HT1080 (cell line): ENCODE data around the gene VARS2. TPM values are rescaled to one million over a fixed set of nuclear protein-coding genes. Genes with fewer than 3 reads are reported as not detected.
"Not testable (repeated sequence)": the region's sequence is repeated elsewhere in the genome, so short reads cannot be mapped to it uniquely, and the experiment has no call there.

Experiments
- DNase-seq: peaks from one replicate; pipeline ENCODE4 v3.0.0-alpha.2; 2015; ENCODE audit warnings: low read depth
- polyA plus RNA-seq, 2 experiments: library from polyadenylated mRNA; depleted of rRNA; stranded (reverse); fragments of >200 nt; gene quantifications; 2 replicates each; pipeline ENCODE4 v1.2.3, GENCODE V29; 2015
- total RNA-seq: library from RNA; depleted of rRNA; stranded (reverse); fragments of >200 nt; shearing (Covaris generic); gene quantifications from 2 replicates; pipeline ENCODE4 v1.2.3, GENCODE V29; 2014; rRNA removed

The VARS2 gene
- 30.7 and 33.1 TPM in 2 replicates for total RNA-seq
- 18.1 and 19.5 TPM in 2 replicates for polyA plus RNA-seq (2015; cell fraction: cytosol; rRNA removed)
- polyA plus RNA-seq (2015; cell fraction: nucleus; rRNA removed): 71.8 and 79.2 TPM in 2 replicates

DNA sequence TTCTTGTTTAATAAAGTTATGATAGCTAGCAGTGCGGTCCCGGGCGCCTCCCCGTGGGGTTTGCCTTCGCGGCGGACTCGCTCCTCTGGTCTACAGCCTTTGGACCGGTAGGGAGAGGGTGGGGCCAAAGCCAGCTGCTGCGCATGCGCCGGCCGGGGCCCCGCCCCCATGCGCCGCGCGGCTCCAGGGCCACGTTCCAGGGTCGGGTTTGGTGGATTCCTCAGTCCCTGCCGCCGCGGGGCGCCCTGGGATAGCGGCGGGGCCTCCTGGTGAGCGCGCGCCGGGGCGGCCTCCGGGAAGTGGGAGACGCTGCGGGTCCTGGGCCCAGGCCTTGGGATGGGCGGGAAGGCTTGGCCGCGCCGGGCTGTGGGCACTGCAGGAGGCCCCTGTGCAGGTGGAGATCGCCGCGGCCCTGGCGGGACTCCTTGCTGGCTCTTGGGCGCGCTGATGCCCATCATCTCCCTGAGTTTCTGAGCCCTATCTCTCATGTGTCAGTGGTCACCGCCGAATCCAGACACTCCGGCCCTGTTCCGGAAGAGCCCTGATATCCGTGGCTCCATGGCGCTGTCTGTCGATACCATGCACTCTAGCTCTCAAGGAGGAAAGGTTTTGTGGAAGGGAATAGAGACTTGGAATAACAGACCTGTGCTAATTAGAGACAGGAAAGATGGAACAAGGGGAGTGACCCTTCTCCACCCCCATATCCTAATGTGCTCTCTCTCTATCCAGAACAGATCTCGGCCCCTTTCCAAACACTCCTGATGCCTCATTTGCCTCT is at the start of gene VARS2:
VARS2 (plus strand) TSS at position 163 of the 778 bp plus-strand sequence; CDS start at position 762, 599 bp downstream.
- DNase-seq: peak; percentile 91

DNA sequence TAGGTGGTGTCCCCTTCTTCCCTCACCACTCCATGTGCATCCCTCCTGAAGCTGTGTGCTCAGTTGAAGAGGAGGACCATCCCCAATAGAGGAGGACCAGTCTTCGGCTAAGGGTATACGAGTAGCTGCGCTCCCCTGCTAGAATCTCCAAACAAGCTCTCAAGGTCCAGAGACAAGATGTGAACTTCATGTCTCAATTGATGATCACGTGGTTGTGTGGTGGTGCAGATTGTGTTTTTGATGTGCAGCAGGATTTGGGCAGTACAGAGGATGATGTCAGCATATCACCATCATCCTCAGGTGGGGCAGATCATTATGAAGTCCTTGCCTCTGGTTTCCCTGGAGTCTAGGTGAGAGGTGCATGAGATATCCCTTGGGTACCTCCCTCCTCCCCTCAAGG is 49.7 kb upstream of the VARS2 start:
- DNase-seq: no peak

DNA sequence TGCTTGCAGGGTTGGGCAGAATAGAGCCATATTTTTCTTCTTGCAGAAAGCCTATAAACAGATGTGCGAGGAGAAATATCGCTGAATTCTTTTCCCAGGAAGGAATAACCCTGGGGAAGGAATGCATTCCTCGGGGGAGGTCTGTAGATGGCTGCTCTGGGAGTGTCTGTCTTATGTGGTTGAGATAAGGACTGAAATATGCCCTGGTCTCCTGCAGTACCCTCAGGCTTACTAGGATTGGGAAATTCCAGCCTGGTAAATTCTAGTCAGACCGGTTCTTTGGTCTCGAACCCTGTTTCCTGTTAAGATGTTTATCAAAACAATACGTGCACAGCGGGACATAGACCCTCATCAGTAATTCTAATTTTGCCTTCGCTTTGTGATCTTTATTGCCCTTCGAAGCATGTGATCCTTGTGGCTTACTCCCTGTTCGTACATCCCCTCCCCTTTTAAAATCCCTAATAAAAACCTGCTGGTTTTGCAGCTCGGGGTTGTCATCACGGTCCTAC is 44.7 kb upstream of the VARS2 start:
- not testable (repeated sequence) for DNase-seq

DNA sequence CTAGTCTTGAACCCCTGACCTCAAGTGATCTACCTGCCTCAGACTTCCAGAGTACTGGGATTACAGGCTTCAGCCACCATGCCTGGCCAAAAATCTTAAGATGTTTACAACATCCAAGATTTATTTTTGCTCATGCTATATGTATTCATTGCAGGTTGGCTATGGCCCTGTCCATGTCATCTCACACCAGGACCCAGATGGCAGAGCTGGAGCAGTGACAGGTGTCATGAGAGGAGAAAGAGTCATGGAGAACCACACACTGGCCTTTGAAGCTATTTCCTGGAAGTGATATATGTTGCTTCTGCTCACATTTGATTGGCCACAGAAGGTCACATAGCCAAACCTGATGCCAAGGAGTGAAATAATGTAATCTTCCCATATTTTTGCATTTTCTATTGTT is 43.5 kb upstream of the VARS2 start:
- DNase-seq: no peak

DNA sequence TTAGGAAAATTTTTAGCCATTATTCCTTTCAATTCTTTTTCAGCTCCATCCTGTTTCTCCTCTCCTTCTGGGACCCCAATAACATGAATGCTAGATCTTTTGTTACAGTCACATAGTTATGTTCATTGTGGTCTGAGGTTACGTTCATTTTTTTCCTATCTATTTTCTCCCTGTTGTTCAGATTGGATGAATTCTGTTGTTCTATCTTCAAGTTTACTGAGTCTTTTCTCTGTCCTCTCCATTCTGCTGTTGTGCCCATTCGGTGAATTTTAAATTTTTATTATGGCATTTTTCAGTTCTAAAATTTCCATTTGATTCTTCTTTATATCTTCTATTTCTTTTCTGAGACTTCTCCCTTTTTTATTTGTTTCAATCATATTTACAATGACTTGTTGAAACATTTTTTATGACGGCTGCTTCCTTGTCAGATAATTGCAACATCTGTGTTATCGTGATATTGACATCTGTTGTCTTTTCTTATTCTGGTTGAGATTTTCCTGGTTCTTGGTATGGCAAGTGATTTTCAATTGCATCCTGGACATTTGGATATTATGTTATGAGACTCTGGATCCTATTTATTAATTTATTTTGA is 42.4 kb upstream of the VARS2 start:
- no peak for DNase-seq

DNA sequence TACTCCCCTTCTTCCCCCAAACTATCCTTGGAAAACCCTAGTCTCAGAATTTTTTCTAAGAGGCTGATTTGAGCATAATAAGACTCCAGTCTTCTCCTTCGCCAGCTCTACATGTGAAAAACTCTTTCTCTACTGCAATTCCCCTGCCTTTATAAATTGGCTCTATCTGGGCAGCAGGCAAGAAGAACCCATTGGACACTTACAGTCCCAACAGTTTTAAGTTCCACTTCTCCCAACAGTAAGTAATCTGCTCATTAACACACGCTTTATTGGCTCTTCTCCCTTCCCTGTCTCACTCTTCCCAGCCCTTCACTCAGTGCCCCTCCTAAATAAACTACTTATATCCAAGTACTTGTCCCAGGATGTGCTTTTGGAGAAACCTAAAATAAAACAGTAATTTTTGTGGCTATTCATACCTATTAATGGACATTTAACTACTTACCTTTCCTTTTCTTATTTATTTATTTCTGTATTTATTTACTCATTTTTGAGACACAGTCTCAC is 40.8 kb upstream of the VARS2 start:
- no peak for DNase-seq

DNA sequence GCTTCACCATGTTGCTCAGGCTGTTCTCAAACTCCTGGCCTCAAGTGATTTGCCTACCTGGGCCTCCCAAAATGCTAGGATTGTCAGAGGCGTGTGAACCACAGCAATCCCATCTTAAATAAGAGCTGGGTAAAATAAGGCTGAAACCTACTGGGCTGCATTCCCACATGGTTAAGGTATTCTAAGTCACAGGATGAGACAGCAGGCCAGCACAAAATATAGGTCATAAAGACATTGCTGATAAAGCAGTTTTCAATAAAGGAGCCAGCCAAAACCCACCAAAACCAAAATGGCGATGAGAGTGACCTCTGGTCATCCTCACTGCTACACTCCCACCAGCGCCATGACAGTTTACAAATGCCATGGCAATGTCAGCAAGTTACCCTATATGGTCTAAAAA is 40.2 kb upstream of the VARS2 start:
- not testable (repeated sequence) for DNase-seq

DNA sequence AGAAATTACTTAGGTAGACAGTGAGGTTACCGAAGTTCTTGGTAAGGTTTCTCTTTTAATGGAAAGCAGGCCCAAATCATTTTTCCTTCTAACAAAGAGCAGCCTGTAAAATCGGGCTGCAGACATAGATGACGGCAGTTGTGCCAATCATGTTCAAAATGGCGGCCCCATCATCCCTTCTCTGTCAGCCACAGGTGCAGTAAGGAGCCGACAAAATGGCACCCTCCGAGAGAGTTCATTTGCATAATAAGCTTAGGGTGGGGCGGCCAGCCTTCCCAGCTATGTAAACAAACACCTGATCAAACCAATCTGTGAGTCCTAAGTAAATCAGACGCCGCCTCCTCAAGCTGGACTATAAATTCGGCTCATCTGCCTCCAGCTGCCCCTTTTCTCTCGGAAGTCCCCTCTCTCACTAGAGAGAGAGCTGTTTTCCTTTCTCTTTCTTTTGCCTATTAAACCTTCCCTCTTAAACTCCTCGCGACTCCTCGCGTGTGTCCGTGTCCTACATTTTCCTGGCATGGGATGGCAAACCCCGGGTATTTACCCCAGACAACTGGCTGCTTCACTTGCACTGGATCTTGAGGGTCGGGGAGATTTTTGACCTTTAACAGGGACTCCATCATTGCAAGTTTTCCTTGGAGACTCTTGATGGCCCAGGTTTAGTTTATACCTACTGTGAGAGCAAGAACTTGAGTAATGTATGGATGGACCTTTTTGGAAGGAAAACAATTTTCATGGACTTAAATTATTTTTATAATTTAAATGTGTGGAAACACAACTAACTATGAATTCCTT is 38.6 kb upstream of the VARS2 start:
- no peak for DNase-seq

DNA sequence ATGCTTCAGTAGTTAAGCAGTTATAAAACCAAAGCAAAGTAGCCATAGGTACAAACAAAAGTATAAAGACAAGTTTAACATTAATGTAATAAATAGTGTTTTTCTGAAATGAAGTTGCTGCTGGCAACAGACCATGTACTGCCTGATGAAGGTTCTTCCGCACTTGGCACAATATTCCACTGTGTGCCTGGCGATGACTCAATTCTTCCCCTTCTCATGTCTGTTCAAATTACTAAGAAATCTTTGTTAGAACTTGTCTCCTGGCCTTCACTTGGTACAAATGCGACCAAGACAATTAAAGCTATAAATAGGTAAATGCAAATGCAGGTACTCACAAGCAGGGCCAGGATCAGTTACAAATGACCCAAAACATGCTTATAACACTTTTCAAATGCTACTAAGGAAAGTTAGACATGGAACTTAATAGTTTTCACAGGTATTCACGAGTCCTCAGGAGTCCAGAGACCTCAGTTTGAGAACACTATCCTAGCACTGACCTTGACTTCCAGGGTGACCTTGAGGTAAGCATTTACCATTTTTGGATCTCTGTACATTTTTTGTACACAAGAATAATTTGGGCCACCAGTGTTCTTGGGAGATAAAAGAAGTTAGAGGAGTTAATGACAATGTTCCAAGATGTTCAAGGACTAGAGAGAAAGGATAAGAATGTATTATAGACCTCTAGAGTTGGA is 37.9 kb upstream of the VARS2 start:
- DNase-seq: peak; percentile 79

DNA sequence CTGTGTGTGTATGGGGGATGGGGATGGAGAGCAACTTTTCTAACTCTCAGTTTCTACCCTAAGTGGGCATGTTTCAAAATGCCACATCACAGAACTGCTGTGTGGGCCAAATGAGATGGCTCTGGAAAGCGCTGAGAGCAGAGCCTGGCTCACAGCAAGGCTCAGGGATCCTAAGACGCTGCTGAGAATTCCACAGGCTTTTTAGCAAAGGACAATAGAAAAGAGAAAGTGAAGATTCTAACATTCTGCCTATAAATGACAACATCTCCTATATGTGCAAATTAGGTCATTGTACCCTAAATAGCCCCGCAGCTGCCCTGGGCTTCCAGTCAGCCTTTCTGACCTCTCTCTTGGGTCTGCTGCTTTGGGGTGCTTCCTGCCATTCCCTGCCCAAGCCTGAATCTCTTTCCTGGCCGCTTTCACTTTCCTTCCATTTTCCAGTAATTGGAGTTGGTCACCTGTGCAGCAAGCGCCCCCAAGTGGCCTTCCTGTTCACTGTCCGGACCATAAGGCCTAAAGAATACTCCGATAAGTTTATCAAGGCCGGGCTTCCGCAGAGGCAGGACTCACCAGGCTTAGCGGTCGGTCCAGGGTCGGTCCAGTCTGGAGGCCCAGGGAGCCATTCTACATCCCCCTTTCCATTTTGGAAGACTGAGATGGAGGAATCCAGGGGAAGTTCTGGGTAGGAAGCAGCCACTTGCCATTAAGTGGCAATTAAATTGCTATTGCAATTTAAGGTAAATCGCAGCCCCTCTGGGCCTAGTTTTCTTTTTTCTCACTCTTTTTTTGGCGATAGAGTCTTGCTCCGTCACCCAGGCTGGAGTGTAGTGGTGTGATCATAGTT is 36.4 kb upstream of the VARS2 start:
- peak; percentile 88 for DNase-seq

DNA sequence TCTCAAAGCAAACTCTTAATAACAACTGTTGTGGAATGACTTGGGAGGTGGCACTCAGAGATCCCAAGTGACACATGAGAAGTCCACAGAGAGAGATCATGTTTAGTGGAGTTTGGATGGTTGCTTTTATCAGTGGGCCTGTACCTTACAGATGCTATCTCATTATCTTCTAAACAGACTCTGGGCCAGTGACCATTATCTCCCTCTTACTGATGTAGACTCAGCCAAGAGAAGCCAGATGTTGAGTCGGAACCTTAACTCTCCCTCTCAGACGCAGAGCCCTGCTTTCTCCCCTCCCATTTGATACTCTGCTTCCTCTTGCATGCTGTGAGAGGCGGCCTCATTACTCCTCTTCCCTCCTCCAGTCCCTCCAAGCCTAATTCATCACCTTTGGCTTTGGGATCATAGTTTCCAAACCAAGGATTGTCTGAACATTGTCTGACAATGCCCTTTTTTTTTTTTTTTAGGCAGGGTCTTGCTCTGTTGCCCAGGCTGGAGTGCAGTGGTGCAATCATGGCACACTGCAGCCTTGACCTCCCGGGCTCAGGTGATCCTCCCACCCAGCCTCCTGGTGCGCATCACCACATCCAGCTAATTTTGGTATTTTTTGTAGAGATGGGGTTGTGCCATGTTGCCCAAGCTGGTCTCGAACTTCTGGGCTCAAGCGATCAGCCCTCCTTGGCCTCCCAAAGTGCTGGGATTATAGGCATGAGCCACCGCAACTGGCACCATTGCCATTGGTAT is 34.2 kb upstream of the VARS2 start:
- no peak for DNase-seq

DNA sequence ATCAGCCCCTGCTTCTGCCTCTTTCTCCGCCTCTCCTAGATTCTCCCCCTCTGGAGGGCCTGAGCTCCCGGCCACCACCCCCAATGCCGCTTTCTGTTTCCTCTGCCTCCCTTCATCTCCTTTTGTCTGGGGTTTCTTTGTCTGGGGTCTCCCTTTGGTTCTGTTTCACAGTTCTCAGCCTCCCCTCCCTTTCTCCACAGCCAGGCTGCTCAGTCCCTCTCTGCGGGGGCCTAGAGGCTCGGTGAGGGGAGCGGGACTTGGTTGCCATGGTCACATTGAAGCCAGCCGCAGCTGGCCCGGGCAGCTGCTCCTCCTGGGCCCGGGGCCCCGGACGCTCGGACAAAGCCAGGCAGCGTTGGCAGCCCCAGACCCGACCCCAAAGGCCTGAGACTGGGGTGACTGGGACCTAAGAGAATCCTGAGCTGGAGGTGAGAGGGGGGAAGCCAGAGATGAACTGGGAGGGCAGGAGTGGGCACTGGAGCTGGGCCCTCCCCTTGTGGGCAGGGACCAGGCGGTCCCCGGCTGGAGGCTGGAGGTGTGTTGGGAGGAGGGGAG is 33.3 kb upstream of the VARS2 start:
- no peak for DNase-seq

DNA sequence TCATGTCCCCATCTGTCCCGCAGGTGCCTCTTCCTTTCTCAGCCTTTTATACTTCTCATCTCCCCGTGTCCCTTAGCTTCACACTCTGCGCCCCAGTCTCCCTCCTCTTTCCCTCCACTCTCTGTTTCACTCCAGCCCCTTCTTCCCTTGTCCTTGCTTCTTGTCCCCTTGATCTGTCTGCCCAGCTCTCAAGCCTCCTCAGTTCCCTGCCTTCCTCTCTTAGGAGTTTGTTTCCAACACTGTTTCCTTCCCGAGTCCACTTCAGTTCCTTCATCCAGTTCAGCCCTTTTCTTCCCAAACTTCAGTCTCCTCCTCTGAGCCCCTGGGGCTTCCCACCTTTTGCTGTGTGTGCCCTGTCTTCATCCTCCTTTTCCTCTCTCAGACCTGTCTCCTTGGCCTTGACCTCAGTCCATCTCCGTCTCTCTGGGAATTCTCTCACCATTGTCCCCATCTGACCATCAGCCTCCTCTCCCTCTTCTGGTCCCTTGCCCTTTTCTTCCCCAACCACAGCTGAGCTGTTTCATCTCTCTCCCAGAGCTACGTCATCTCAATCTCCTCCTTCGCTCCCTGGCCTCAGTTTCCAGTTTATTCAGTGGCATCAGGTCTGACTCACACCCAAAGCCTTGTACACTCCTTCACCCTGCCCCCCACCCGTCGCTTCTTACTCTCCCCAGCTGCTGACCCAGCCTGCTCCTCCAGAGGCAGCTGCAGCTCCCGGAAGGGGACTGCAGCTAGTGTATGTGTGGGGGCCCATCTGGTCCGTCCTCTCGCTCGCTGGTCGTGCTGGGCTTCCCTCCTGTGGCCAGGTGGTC is 32.4 kb upstream of the VARS2 start:
- DNase-seq: no peak

DNA sequence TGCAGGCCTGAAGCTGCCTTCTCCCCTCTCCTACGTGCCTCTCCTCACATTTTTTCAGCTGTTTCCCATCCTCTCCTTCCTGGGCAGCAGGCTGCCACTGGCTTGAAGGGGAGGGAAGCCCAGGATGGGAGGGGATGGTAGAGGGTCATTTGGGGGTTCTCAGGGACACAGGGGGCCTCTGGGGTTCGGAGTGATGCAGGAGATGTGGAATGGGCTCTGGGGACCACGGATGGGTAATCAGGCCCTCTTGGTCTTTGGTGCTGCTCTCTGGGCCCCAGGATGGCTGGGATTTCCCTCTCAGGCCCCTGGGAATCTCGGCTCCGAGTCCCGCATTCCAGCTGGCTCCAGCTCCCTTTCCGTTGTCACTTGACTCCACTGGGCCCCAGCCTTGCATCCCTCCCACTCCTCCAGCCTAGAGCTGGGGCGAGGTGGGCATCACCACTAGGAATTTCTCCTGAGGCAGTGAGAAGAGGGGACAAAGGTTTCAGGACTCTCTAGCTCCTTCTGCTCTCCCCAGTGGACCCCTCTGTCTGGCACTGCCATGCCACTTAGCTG is 31.8 kb upstream of the VARS2 start:
- DNase-seq: no peak

DNA sequence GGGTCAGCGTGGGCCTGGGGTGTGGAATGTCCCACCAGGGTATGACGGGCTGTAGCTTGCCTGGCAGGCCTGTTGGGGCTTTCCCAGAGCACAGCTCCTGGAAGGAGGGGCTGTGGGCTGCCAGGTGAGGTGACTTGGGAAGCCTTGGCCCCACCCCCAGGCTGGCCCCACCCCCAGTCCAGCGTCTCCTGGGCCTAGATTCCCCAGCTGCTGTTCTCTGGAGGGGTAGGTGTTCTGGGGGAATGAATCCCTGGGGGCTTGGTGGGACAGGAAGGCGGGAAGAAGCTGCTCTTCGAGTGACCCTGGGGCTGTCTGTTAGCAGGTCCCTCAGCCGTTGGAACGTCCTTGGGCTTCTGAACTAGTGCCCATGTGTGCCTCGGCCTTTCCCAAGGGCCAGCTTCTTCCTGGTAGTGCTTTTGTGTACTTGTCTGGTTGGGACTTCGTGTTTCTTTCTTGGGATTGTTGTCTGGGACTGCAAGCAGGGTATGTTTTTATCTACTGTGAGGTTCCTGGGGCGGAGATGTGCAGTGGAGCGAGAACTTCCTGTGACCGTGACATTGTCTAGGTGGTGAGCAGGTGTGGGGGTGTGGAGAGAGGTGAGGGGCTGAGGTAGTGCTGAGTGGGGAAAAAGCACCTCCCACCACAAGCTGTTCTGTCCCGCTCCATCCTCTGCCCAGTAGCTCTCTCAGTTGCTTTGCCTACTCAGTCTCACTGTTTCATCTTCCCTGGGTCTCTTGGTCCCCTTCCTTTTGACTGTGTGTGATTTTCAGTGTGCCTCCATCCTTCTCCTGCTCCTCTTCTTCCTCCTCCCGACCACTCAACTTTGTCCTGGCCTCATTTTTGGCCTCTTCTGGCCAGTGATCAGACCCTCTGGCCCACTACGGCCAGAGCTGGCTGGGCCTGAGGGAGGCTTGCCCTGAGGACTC is 31.0 kb upstream of the VARS2 start:
- no peak for DNase-seq

DNA sequence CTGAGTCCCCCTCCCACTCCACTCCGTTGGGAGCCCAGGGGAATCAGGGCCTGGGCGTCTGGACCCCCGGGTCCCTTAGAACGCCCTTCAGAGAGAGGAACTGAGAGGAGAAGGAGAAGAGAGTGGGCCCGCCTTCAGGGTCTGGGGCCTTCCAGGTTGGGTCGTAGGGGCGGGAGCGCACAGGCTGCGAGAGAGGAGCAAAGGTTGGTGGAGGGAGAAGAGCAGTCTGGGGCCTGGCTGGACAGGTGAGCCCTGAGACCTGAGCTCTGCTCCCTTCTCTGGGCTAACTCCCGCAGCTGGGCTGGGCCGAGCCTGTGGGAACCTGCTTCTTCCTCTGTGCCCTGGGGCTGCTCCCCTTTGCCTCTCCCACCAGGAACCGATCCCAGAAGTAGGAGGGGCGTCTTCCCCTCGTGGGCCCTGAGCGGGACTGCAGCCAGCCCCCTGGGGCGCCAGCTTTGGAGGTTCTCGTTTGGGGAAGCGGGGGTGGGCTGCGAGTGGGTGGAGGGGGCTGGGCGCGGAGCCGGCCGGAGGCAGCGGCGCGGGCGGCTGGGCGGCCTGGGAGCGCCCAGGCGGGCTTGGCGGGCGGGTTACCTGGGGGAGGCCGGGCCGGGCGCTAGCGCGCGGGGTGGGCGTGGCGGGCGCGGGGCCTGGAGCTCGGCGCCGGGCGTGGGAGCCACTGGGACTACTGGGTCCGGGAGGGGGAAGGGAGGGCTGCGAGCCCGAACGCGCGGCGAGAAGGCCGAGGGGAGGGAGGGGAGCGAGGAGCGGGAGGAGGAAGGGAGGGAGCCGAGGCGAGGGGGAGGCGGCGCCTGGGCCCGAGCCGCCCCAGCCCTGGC is 30.1 kb upstream of the VARS2 start, which contains the start of gene DDR1:
DDR1 (plus strand) TSS at position 835 of the 836 bp plus-strand sequence. CDS start 4,211 bp downstream, outside the sequence.
- peak; percentile 37 for DNase-seq
